Left lung (tissue), 10 donors: ENCODE measurements around the gene SIN3A. TPM values are rescaled to one million over a fixed set of nuclear protein-coding genes. Genes with fewer than 3 reads are reported as not detected.

Source experiments
- ATAC-seq: fragments of 200-7000 bp; cut with Tn5 transposase; one replicate; pipeline ENCODE4 v1.9.1; 2020; ENCODE audit warnings: moderate library complexity
- DNase-seq, 4 donors: peaks; one replicate each; pipeline ENCODE4 v3.0.0-alpha.2; 2013 to 2020
- H3K27ac ChIP-seq, 2 donors: fragments of 200-600 bp; sonication (generic) in 1 of 2; one replicate each; pipeline versions ENCODE4 v1.5.0 to v1.8.0; 2020 to 2021
- H3K27me3 ChIP-seq, 2 donors: fragments of 200-600 bp; sonication (generic) in 1 of 2; one replicate each; pipeline versions ENCODE4 v1.5.0 to v1.8.0; 2020 to 2021
- H3K36me3 ChIP-seq, 2 donors: fragments of 200-600 bp; sonication (generic) in 1 of 2; one replicate each; pipeline versions ENCODE4 v1.5.0 to v1.8.0; 2020 to 2021
- H3K4me1 ChIP-seq, 2 donors: fragments of 200-600 bp; one replicate each; pipeline ENCODE4 v1.8.0; 2021
- H3K4me3 ChIP-seq, 2 donors: fragments of 200-600 bp; sonication (generic) in 1 of 2; one replicate each; pipeline versions ENCODE4 v1.5.0 to v1.8.0; 2020 to 2021; ENCODE audit warnings: mild to moderate bottlenecking in 1 of 2
- H3K9me3 ChIP-seq, 2 donors: fragments of 200-600 bp; sonication (generic) in 1 of 2; one replicate each; pipeline versions ENCODE4 v1.5.0 to v1.8.0; 2020 to 2021
- intact Hi-C, 2 donors: fragments of 100-400 bp; cut with DNase I; formaldehyde crosslinking; loops; one replicate each; pipeline versions ENCODE4 v1.11.2 to v1.14.2; 2022
- polyA plus RNA-seq, 6 donors: library from polyadenylated mRNA; unstranded; fragments of 120-200 nt; gene quantifications; one replicate each; pipeline ENCODE4 v1.2.1, GENCODE V29; 2013; ENCODE audit not compliant: insufficient read length in 6 of 6
- total RNA-seq, 2 donors: library from RNA; stranded (reverse); fragmentation: NEBNext Ultra II Directional; extraction: Animal tissue kit (Norgen Biotek cat#: 25700); gene quantifications; one replicate each; pipeline ENCODE4 v1.2.1, GENCODE V29; 2021
- TF ChIP-seq, protein P1 (sequence below), 2 donors: fragments of 200-600 bp; sonication (generic) in 1 of 2; IDR thresholded peaks; one replicate each; pipeline versions ENCODE4 v1.5.0 to v1.8.0; 2021; ENCODE audit warnings: antibody characterized with exemption in 2 of 2
- donor health status: DM: no; HTN: yes; CAD: no.
- donor health status: DM: no; HTN: no; CAD: no.

The SIN3A gene
- total and polyA plus RNA-seq, 8 donors = 49.4 to 67.5 (median 62.1) TPM

DNA sequence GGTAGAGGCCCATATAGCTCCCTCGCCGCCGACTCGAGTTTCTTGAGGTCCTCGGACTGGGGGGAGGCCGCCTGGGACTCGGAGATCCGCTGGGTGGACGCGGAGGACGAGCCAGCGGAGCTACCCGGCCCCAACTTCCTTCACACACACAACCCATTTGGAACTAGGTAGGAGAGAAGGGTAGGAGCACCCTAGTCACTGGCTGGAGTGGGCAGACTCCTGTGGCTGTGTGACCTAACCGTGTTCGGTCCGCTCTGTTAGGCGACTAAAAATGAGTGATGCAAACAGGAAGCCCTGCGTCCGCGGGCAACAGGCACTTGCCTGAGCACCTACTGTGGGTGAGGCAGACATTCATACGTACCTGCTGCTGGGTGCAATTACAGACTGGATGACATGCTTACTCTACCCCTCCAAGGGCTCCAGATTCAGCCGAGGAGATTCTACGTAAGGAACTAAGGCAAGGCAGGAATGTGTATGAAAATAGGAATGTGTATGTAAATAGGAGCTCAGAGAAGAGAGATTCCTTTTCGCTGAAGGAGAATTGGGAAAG lies 4.6 kb upstream of the SIN3A start:
- ATAC-seq (no peak), DNase-seq (peak in 3 of 4 donors; percentile 42 to 84 (median 64))
- peaks cover 16 to 33% of the 10 kb centered on the region in 2 donors for H3K4me1 ChIP-seq
- intact Hi-C loops = no loop called here
- peak overlapping the region; percentile 93 to 94 for H3K27ac ChIP-seq
- no peaks in the 10 kb centered on the region for H3K36me3 ChIP-seq
- no peaks in the 10 kb centered on the region for H3K9me3 ChIP-seq
- no peaks in the 10 kb centered on the region for H3K27me3 ChIP-seq
- H3K4me3 ChIP-seq = peak overlapping the region; percentile 92 to 96
- TF ChIP-seq, protein P1, sequence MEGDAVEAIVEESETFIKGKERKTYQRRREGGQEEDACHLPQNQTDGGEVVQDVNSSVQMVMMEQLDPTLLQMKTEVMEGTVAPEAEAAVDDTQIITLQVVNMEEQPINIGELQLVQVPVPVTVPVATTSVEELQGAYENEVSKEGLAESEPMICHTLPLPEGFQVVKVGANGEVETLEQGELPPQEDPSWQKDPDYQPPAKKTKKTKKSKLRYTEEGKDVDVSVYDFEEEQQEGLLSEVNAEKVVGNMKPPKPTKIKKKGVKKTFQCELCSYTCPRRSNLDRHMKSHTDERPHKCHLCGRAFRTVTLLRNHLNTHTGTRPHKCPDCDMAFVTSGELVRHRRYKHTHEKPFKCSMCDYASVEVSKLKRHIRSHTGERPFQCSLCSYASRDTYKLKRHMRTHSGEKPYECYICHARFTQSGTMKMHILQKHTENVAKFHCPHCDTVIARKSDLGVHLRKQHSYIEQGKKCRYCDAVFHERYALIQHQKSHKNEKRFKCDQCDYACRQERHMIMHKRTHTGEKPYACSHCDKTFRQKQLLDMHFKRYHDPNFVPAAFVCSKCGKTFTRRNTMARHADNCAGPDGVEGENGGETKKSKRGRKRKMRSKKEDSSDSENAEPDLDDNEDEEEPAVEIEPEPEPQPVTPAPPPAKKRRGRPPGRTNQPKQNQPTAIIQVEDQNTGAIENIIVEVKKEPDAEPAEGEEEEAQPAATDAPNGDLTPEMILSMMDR (IDR thresholded peaks at IDR 0.05) = no peak

DNA sequence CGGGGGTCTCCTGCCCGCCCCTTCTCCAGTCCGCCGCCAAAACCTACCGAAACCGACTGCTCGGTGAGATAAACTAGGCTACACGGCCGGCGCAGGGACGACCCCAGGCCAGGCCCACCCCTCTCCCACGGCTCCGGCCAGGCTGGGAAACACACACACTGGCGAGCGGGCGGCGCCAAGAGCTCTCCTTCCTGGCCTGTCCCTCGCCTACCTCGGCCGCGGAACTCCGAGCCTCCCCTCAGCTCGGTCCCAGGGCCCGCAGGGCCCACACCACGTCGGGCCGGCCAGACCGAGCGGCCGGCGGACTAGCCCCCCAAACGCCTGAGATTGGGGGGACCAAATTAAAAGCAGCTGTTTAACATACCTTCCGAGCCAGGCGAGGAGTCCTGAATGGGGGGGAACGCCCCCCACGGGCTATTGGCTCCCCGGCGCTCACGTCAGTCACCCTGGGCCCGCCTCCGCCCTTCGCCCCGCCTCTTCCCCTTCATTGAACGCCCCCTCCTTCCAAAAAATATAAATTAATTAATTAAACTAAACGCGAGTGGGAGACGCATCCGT lies 4.0 kb upstream of the SIN3A start:
- TF ChIP-seq, protein P1 (IDR thresholded peaks at IDR 0.05) = no peak
- intact Hi-C loops = no loop called here
- no peaks in the 10 kb centered on the region for H3K27me3 ChIP-seq
- peak overlapping the region; percentile 93 to 94 for H3K27ac ChIP-seq
- ATAC-seq = peak; percentile 36
- no peaks in the 10 kb centered on the region for H3K9me3 ChIP-seq
- H3K4me1 ChIP-seq = peaks cover 16 to 33% of the 10 kb centered on the region in 2 donors
- H3K36me3 ChIP-seq = no peaks in the 10 kb centered on the region
- peak overlapping the region; percentile 92 to 96 for H3K4me3 ChIP-seq
- peak; percentile 86 to 95 (median 92) for DNase-seq

DNA sequence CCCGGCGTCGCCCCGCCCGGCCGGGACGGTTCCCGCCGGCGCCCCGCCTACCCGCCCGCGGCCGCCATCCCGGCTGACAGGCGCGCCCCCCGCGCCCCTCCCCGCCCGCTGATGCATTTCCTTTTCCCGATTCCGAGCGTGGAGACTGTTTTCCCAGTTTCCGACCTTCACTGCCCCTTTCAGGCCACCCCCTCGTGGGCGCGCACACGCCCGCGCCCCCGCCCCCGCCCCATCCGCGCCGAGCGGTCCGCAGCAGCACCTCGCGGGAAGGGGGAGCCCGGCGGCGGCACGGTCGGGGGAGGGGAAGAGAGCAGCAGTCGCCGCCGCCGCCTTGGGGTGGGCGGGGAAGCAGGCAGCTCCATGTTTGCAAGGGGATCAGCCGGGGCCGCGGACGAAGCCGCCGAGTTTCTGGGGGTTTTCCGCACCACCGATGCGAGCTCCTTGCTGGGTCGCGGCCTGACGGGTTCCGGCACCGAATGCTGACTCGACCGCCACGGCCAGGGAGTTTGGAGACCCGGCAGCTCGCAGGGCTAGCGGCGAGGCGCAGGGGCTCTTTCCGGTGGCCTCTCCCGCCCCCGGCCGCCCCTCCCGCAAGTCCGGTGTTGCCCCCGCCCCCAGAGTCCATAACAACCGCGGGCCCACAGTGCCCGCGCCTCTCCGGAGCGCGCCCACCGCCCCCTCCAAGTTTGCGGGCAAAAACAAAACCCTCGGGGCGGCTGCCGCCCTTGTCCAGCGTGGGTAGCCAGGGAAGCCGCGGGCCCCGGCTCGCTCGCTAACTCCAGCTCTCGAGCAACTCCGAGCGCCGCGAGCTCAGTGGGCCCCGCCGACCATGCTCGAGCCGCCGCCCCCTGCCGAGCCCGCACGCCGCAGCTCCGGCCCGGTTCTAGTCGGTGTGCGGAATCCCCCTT lies 3.2 kb upstream of the SIN3A start:
- no peak for ATAC-seq
- Histone ChIP-seq H3K36me3 (no peaks in the 10 kb centered on the region), H3K27ac (peak overlapping the region; percentile 93 to 94), H3K27me3 (no peaks in the 10 kb centered on the region), H3K4me3 (peak overlapping the region; percentile 92 to 96), H3K4me1 (peaks cover 18 to 37% of the 10 kb centered on the region in 2 donors), H3K9me3 (no peaks in the 10 kb centered on the region)
- intact Hi-C loops = no loop called here
- TF ChIP-seq, protein P1 (IDR thresholded peaks at IDR 0.05) = no peak
- peak in 2 of 4 donors; percentile 72 to 93 for DNase-seq

DNA sequence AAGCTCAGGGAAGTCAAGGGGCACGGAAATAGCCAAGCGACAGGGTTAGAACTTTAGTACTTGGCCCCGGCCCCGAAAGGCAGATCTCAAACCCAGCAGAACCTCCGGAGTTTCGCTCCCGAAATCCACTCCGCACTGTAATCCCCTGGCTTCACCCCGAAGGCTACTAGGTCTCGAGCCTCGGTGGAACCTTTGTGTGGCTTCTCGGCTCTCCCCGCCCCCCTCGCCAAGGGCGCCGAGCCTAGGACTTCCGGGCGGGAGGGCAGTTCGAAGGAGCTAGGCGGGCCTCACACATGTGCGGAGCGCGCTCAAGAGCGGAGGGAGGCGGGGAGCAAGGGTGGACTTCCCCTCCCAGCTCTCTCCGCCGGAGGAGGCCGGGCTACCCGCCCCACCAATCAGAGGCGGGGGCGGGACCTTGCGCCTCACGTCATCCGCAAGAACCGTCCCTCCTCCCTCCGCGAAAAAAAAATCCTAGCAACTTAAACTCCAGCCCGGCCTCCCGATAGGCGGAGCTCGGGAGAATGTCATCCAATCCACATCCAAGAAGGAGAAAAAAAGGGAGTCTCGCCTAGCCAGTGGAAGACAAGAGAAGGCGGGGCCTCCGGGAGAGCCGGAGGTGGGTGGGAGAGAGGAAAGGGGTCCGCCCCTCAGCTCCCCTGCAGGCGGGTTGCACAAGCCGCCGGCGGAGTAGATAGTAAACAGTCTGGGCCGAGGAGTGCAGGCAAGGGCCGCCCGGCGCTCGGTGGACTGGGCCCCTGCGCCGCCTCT lies 2.4 kb upstream of the SIN3A start:
- no peaks in the 10 kb centered on the region for H3K9me3 ChIP-seq
- intact Hi-C loops = no loop called here
- peak; percentile 56 for ATAC-seq

More for the DNA sequence above, 2.4 kb upstream of the SIN3A start:
- Histone ChIP-seq H3K27ac (peak overlapping the region; percentile 93 to 94), H3K4me3 (peak overlapping the region; percentile 92 to 96), H3K36me3 (no peaks in the 10 kb centered on the region), H3K4me1 (peaks cover 23 to 46% of the 10 kb centered on the region in 2 donors), H3K27me3 (no peaks in the 10 kb centered on the region)
- DNase-seq = peak; percentile 99 to 100 (median 100)
- TF ChIP-seq, protein P1 (IDR thresholded peaks at IDR 0.05) = no peak
